H9 (cell line): ENCODE data around the gene IFI27. TPM values are rescaled to one million over a fixed set of nuclear protein-coding genes. Genes with fewer than 3 reads are reported as not detected.

Experiments
- DNase-seq: peaks from one replicate; pipeline ENCODE4 v3.0.0-alpha.2; 2017
- H2AFZ ChIP-seq: one replicate; pipeline ENCODE4 v1.6.1; 2013; ENCODE audit warnings: mild to moderate bottlenecking, low read length, control low read depth, moderate library complexity
- H2AK5ac ChIP-seq: 2 replicates; pipeline ENCODE4 v1.6.1; 2013; ENCODE audit warnings: low read length, control low read depth, mixed read lengths; ENCODE audit not compliant: insufficient read length
- H2BK120ac ChIP-seq: one replicate; pipeline ENCODE4 v1.6.1; 2013; ENCODE audit warnings: low read depth, mild to moderate bottlenecking, low read length, control low read depth, inconsistent platforms; ENCODE audit not compliant: poor library complexity, severe bottlenecking
- H2BK12ac ChIP-seq: 2 replicates; pipeline ENCODE4 v1.6.1; 2013; ENCODE audit warnings: low read length, control low read depth, mixed read lengths, low read depth; ENCODE audit not compliant: insufficient read length
- H2BK15ac ChIP-seq: 2 replicates; pipeline ENCODE4 v1.6.1; 2013; ENCODE audit warnings: low read depth, low read length, control low read depth
- H2BK20ac ChIP-seq: one replicate; pipeline ENCODE4 v1.6.1; 2013; ENCODE audit warnings: low read depth, mild to moderate bottlenecking, low read length, control low read depth, inconsistent platforms; ENCODE audit not compliant: poor library complexity, severe bottlenecking
- H2BK5ac ChIP-seq: 2 replicates; pipeline ENCODE4 v1.6.1; 2013; ENCODE audit warnings: low read length, control low read depth, mixed read lengths; ENCODE audit not compliant: insufficient read length
- H3K14ac ChIP-seq: 2 replicates; pipeline ENCODE4 v1.6.1; 2013; ENCODE audit warnings: low read length, control low read depth; ENCODE audit not compliant: insufficient read depth
- H3K18ac ChIP-seq: 2 replicates; pipeline ENCODE4 v1.6.1; 2013; ENCODE audit warnings: low read depth, mild to moderate bottlenecking, mixed read lengths, low read length, control low read depth; ENCODE audit not compliant: insufficient read length
- H3K23ac ChIP-seq: 2 replicates; pipeline ENCODE4 v1.6.1; 2013; ENCODE audit warnings: low read length, control low read depth, mixed read lengths, low read depth; ENCODE audit not compliant: insufficient read length
- H3K23me2 ChIP-seq: 2 replicates; pipeline ENCODE4 v1.6.1; 2013; ENCODE audit warnings: low read depth, mild to moderate bottlenecking, mixed read lengths, low read length, control low read depth; ENCODE audit not compliant: insufficient read length, poor library complexity, severe bottlenecking
- H3K27ac ChIP-seq: 2 replicates; pipeline ENCODE4 v1.5.1; 2013; ENCODE audit warnings: low read length, control low read depth, mixed read lengths, low read depth; ENCODE audit not compliant: insufficient read length
- H3K27me3 ChIP-seq: 2 replicates; pipeline ENCODE4 v1.6.1; 2013; ENCODE audit warnings: low read length, control low read depth, inconsistent platforms; ENCODE audit not compliant: insufficient read depth
- H3K4ac ChIP-seq: 2 replicates; pipeline ENCODE4 v1.6.1; 2013; ENCODE audit warnings: low read depth, mild to moderate bottlenecking, control low read depth, inconsistent platforms, low read length, moderate library complexity
- H3K4me1 ChIP-seq: 2 replicates; pipeline ENCODE4 v1.6.1; 2013; ENCODE audit warnings: low read length, control low read depth, inconsistent platforms; ENCODE audit not compliant: insufficient read depth
- H3K4me2 ChIP-seq: 2 replicates; pipeline ENCODE4 v1.6.1; 2013; ENCODE audit warnings: low read length, control low read depth, mixed read lengths; ENCODE audit not compliant: insufficient read length, insufficient read depth
- H3K56ac ChIP-seq: 2 replicates; pipeline ENCODE4 v1.6.1; 2013; ENCODE audit warnings: low read depth, mild to moderate bottlenecking, mixed read lengths, low read length, control low read depth; ENCODE audit not compliant: insufficient read length
- H3K79me1 ChIP-seq: 2 replicates; pipeline ENCODE4 v1.6.1; 2013; ENCODE audit warnings: low read depth, mild to moderate bottlenecking, moderate library complexity, low read length, control low read depth, inconsistent platforms; ENCODE audit not compliant: insufficient read depth, poor library complexity, severe bottlenecking
- H3K79me2 ChIP-seq: 2 replicates; pipeline ENCODE4 v1.6.1; 2013; ENCODE audit warnings: low read length, control low read depth, inconsistent platforms; ENCODE audit not compliant: insufficient read depth
- H3K9ac ChIP-seq: 2 replicates; pipeline ENCODE4 v1.6.1; 2013; ENCODE audit warnings: low read length, control low read depth, mixed read lengths; ENCODE audit not compliant: insufficient read length; ENCODE audit errors: extremely low read depth
- H3K9me3 ChIP-seq: one replicate; pipeline ENCODE4 v1.6.1; 2013; ENCODE audit warnings: low read depth, low read length, inconsistent platforms; ENCODE audit not compliant: control insufficient read depth
- H3T11ph ChIP-seq: one replicate; pipeline ENCODE4 v1.6.1; 2013; ENCODE audit warnings: mild to moderate bottlenecking, low read length, control low read depth, inconsistent platforms
- H4K20me1 ChIP-seq: one replicate; pipeline ENCODE4 v1.6.1; 2013; ENCODE audit not compliant: control insufficient read depth, insufficient read length, insufficient read depth
- H4K5ac ChIP-seq: 2 replicates; pipeline ENCODE4 v1.6.1; 2013; ENCODE audit warnings: low read depth, mild to moderate bottlenecking, mixed read lengths, low read length, control low read depth; ENCODE audit not compliant: insufficient read length
- H4K8ac ChIP-seq: replicated peaks from 2 replicates; pipeline ENCODE4 v1.6.1; 2013; ENCODE audit warnings: low read length, control low read depth, mixed read lengths, low read depth; ENCODE audit not compliant: insufficient read length
- H4K91ac ChIP-seq: 2 replicates; pipeline ENCODE4 v1.6.1; 2013; ENCODE audit warnings: low read depth, mild to moderate bottlenecking, moderate library complexity, mixed read lengths, low read length, control low read depth; ENCODE audit not compliant: insufficient read length
- H3K27ac Mint-ChIP-seq, 3 experiments: 2 replicates in 2 of 3; 3 replicates in 1 of 3; pipeline ENCODE4 v1.8.0; 2020 to 2021; ENCODE audit warnings: mixed read lengths in 3 of 3, mild to moderate bottlenecking in 1 of 3, moderate library complexity in 1 of 3
- H3K27me3 Mint-ChIP-seq: 2 replicates; pipeline ENCODE4 v1.8.0; 2021; ENCODE audit warnings: low read depth, mild to moderate bottlenecking, moderate library complexity, mixed read lengths
- H3K36me3 Mint-ChIP-seq, 3 experiments: 2 replicates in 2 of 3; 3 replicates in 1 of 3; pipeline ENCODE4 v1.8.0; 2020 to 2021; ENCODE audit warnings: low read depth in 3 of 3, mixed read lengths in 3 of 3; ENCODE audit not compliant: insufficient read depth in 1 of 3
- H3K4me1 Mint-ChIP-seq, 2 experiments: 2 replicates each; pipeline ENCODE4 v1.8.0; 2020; ENCODE audit warnings: mixed read lengths in 2 of 2
- H3K4me3 Mint-ChIP-seq, 2 experiments: 2 replicates in 1 of 2; 3 replicates in 1 of 2; pipeline ENCODE4 v1.8.0; 2020 to 2021; ENCODE audit warnings: mild to moderate bottlenecking in 2 of 2, mixed read lengths in 2 of 2, moderate library complexity in 1 of 2
- H3K9me3 Mint-ChIP-seq, 2 experiments: 2 replicates in 1 of 2; 3 replicates in 1 of 2; pipeline ENCODE4 v1.8.0; 2020; ENCODE audit warnings: mild to moderate bottlenecking in 2 of 2, mixed read lengths in 2 of 2, moderate library complexity in 1 of 2
- WGBS: extraction: QIAGEN DNeasy Blood & Tissue Kit; methylation state at CpG from one replicate; pipeline ENCODE4 v1.1.7; 2013; ENCODE audit warnings: missing lambda C conversion rate, low lambda C conversion rate, mixed read lengths; ENCODE audit not compliant: insufficient read length; ENCODE audit errors: extremely low coverage; 5-methylcytosine and 5-hydroxymethylcytosine counted together
- total RNA-seq: library from RNA; stranded (reverse); gene quantifications from 2 replicates; pipeline ENCODE4 v1.2.1, GENCODE V29; 2021
- TF ChIP-seq, protein P1 (sequence below): fragments of 200-600 bp; sonication (generic); conservative IDR thresholded peaks from 3 replicates; pipeline ENCODE4 v1.8.0; 2021; ENCODE audit warnings: antibody characterized with exemption, mild to moderate bottlenecking

IFI27 gene
- total RNA-seq, 1 experiment from 2014 or later = 1.7 TPM

DNA sequence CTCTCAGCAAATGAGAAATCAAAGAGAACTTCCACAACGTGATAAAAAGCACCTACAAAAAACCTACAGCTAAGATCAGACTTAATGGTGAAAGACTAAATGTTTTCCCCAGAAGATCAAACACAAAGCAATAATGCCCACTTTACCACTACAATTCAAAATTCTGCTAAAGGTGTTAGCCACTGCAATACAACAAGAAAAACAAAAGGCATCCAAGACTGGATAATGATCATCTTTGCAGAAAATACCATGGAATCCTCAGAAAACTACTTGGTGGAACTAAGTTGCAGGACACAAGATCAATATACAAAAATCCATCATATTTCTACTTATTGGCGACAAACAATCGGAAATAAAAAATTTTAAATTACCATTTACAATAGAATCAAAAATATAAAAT lies 36.0 kb upstream of the IFI27 start:
- Histone ChIP-seq H3K27ac (no peak overlapping the region), H4K91ac (no peak overlapping the region), H3T11ph (no peak overlapping the region), H2AK5ac (no peak overlapping the region), H3K18ac (no peak overlapping the region), H3K79me2 (peaks cover 34% of the 10 kb centered on the region), H3K23ac (no peak overlapping the region), H2BK15ac (no peak overlapping the region), H4K8ac (no peak overlapping the region), H3K4ac (no peak overlapping the region), H3K14ac (no peak overlapping the region), H3K56ac (no peak overlapping the region), H3K23me2 (no peaks in the 10 kb centered on the region), H3K4me1 (no peaks in the 10 kb centered on the region), H3K79me1 (peaks cover 5% of the 10 kb centered on the region), H3K4me2 (no peak overlapping the region), H2BK120ac (no peak overlapping the region), H4K5ac (no peak overlapping the region), H2BK12ac (no peak overlapping the region), H3K27me3 (no peaks in the 10 kb centered on the region), H3K9me3 (no peaks in the 10 kb centered on the region), H3K9ac (no peak overlapping the region), H2BK5ac (no peak overlapping the region), H2BK20ac (no peak overlapping the region), H2AFZ (no peak overlapping the region), H4K20me1 (peaks cover 3% of the 10 kb centered on the region)
- Mint-ChIP-seq H3K27ac (no peak overlapping the region), H3K9me3 (peaks cover 40 to 41% of the 10 kb centered on the region in 2 experiments), H3K36me3 (peaks cover 67 to 70% (median 69%) of the 10 kb centered on the region in 3 experiments), H3K4me3 (no peak overlapping the region), H3K27me3 (no peaks in the 10 kb centered on the region), H3K4me1 (peaks cover 15% of the 10 kb centered on the region in 2 experiments)
- no CpG with 5 or more reads among the region's 3 CpGs for WGBS
- TF ChIP-seq, protein P1, sequence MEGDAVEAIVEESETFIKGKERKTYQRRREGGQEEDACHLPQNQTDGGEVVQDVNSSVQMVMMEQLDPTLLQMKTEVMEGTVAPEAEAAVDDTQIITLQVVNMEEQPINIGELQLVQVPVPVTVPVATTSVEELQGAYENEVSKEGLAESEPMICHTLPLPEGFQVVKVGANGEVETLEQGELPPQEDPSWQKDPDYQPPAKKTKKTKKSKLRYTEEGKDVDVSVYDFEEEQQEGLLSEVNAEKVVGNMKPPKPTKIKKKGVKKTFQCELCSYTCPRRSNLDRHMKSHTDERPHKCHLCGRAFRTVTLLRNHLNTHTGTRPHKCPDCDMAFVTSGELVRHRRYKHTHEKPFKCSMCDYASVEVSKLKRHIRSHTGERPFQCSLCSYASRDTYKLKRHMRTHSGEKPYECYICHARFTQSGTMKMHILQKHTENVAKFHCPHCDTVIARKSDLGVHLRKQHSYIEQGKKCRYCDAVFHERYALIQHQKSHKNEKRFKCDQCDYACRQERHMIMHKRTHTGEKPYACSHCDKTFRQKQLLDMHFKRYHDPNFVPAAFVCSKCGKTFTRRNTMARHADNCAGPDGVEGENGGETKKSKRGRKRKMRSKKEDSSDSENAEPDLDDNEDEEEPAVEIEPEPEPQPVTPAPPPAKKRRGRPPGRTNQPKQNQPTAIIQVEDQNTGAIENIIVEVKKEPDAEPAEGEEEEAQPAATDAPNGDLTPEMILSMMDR = no peak
- no peak for DNase-seq
